Vagina (tissue), 2 donors: ENCODE measurements around the gene RGL2. TPM values are rescaled to one million over a fixed set of nuclear protein-coding genes. Genes with fewer than 3 reads are reported as not detected.

Experiments
- DNase-seq, 2 donors: peaks; one replicate each; pipeline ENCODE4 v3.0.0-alpha.2; 2017; ENCODE audit errors: extremely low spot score in 2 of 2
- H3K27ac ChIP-seq: fragments of 200-600 bp; sonication (generic); one replicate; pipeline ENCODE4 v1.5.1; 2019
- H3K27me3 ChIP-seq: fragments of 200-600 bp; sonication (generic); one replicate; pipeline ENCODE4 v1.5.1; 2019
- H3K36me3 ChIP-seq, 2 donors: fragments of 200-600 bp; sonication (generic); one replicate each; pipeline ENCODE4 v1.5.1; 2017 to 2019
- H3K4me1 ChIP-seq: fragments of 200-600 bp; sonication (generic); one replicate; pipeline ENCODE4 v1.5.1; 2019
- H3K4me3 ChIP-seq, 2 donors: fragments of 200-600 bp; sonication (generic); 1 replicate in 1 of 2; 2 replicates in 1 of 2; pipeline ENCODE4 v1.5.1; 2016 to 2019
- H3K9me3 ChIP-seq: fragments of 200-600 bp; sonication (generic); one replicate; pipeline ENCODE4 v1.5.1; 2019
- CTCF ChIP-seq, 3 experiments: fragments of 450-650 bp in 2 of 3; fragments of 200-600 bp in 1 of 3; sonication (generic) in 1 of 3; IDR thresholded peaks; one replicate each; pipeline ENCODE4 v1.5.1; 2017 to 2019; ENCODE audit warnings: antibody characterized with exemption in 3 of 3, mild to moderate bottlenecking in 2 of 3, moderate library complexity in 2 of 3
- POLR2A ChIP-seq, 2 donors: fragments of 450-650 bp; IDR thresholded peaks; one replicate each; pipeline ENCODE4 v1.6.1; 2017; ENCODE audit warnings: antibody characterized with exemption in 2 of 2, mild to moderate bottlenecking in 2 of 2, moderate library complexity in 2 of 2
- POLR2AphosphoS5 ChIP-seq, 2 donors: sonication (generic); formaldehyde crosslinking; IDR thresholded peaks; one replicate each; pipeline ENCODE4 v1.9.0; 2017; ENCODE audit warnings: antibody characterized with exemption in 2 of 2, mild to moderate bottlenecking in 2 of 2, low read depth in 1 of 2; ENCODE audit not compliant: insufficient read depth in 1 of 2
- intact Hi-C: fragments of 100-400 bp; cut with DNase I; formaldehyde crosslinking; loops from one replicate; pipeline ENCODE4 v1.15.1; 2023
- total RNA-seq: library from RNA; depleted of rRNA; stranded (reverse); fragments of >200 nt; gene quantifications from one replicate; pipeline ENCODE4 v1.2.3, GENCODE V29; 2016

Gene RGL2
- total RNA-seq, 1 donor from 2014 or later = 41.5 TPM

- H3K36me3 ChIP-seq = peaks cover 0 to 5% of the 10 kb centered on the region in 2 donors
- peaks cover 27% of the 10 kb centered on the region for H3K4me1 ChIP-seq
- no peak overlapping the region for H3K27ac ChIP-seq
- TF ChIP-seq CTCF (IDR thresholded peaks at IDR 0.05) (no peak), POLR2A (IDR thresholded peaks at IDR 0.05) (no peak), POLR2AphosphoS5 (IDR thresholded peaks at IDR 0.05; ENCODE audit: insufficient read depth in 1 of 2, low read depth in 1 of 2) (no peak)
- no peak overlapping the region for H3K4me3 ChIP-seq
- H3K27me3 ChIP-seq = no peaks in the 10 kb centered on the region
- intact Hi-C loops = no loop called here
- no peak for DNase-seq
- no peaks in the 10 kb centered on the region for H3K9me3 ChIP-seq
These were observed 47.2 kb downstream of the RGL2 start for GRCh38 chr6:33251395-33252012.

GRCh38 chr6:33250731-33251130 lies 48.0 kb downstream of the RGL2 start:
- peaks cover 27% of the 10 kb centered on the region for H3K4me1 ChIP-seq
- H3K9me3 ChIP-seq = no peaks in the 10 kb centered on the region
- TF ChIP-seq POLR2A (IDR thresholded peaks at IDR 0.05) (no peak), POLR2AphosphoS5 (IDR thresholded peaks at IDR 0.05; ENCODE audit: insufficient read depth in 1 of 2, low read depth in 1 of 2) (no peak), CTCF (IDR thresholded peaks at IDR 0.05) (no peak)
- H3K4me3 ChIP-seq = no peak overlapping the region
- intact Hi-C loops = no loop called here
- DNase-seq = no peak
- peak overlapping the region; percentile 94 for H3K27ac ChIP-seq
- H3K27me3 ChIP-seq = no peaks in the 10 kb centered on the region
- H3K36me3 ChIP-seq = peaks cover 0 to 5% of the 10 kb centered on the region in 2 donors

- no peak for TF ChIP-seq POLR2AphosphoS5 (IDR thresholded peaks at IDR 0.05; ENCODE audit: insufficient read depth in 1 of 2, low read depth in 1 of 2)
- no peak for TF ChIP-seq CTCF (IDR thresholded peaks at IDR 0.05)
- TF ChIP-seq POLR2A (IDR thresholded peaks at IDR 0.05) = no peak
- no peaks in the 10 kb centered on the region for H3K9me3 ChIP-seq
- intact Hi-C loops = loop anchor here (5.0 to 10.0 kb wide), 3 partner anchors 88 to 233 kb away; no protein-coding TSS in a partner anchor
- H3K36me3 ChIP-seq = peaks cover 0 to 5% of the 10 kb centered on the region in 2 donors
- H3K4me3 ChIP-seq = peak overlapping the region; percentile 45 to 58
- no peaks in the 10 kb centered on the region for H3K27me3 ChIP-seq
- H3K27ac ChIP-seq = peak overlapping the region; percentile 94
- DNase-seq = no peak
- peaks cover 27% of the 10 kb centered on the region for H3K4me1 ChIP-seq
These were observed 48.8 kb downstream of the RGL2 start for GRCh38 chr6:33249732-33250630.

GRCh38 chr6:33248932-33249731 lies 49.6 kb downstream of the RGL2 start:
- Histone ChIP-seq H3K4me1 (peaks cover 27% of the 10 kb centered on the region), H3K27ac (peak overlapping the region; percentile 96), H3K27me3 (no peaks in the 10 kb centered on the region), H3K4me3 (peak overlapping the region; percentile 45 to 58), H3K36me3 (peaks cover 0 to 5% of the 10 kb centered on the region in 2 donors), H3K9me3 (no peaks in the 10 kb centered on the region)
- TF ChIP-seq POLR2AphosphoS5 (IDR thresholded peaks at IDR 0.05; ENCODE audit: insufficient read depth in 1 of 2, low read depth in 1 of 2) (peak; percentile 90 to 92), CTCF (IDR thresholded peaks at IDR 0.05) (peak in 2 of 3 experiments; percentile 13 to 24), POLR2A (IDR thresholded peaks at IDR 0.05) (peak in 1 of 2 donors; percentile 71)
- intact Hi-C loops = loop anchor here (5.0 to 10.0 kb wide), 3 partner anchors 87 to 232 kb away; no protein-coding TSS in a partner anchor
- peak; percentile 99 for DNase-seq
